Lower lobe of right lung (tissue), 2 donors: ENCODE results near the gene FBXL12. TPM values are rescaled to one million over a fixed set of nuclear protein-coding genes. Genes with fewer than 3 reads are reported as not detected.

Source experiments
- ATAC-seq, 2 donors: fragments of 200-7000 bp; cut with Tn5 transposase; one replicate each; pipeline ENCODE4 v1.9.1; 2020 to 2022; ENCODE audit warnings: mild to moderate bottlenecking in 2 of 2, moderate library complexity in 2 of 2
- DNase-seq: peaks from one replicate; pipeline ENCODE4 v3.0.0-alpha.2; 2020
- H3K27ac ChIP-seq: fragments of 200-600 bp; one replicate; pipeline ENCODE4 v1.8.0; 2022
- H3K27me3 ChIP-seq: fragments of 200-600 bp; one replicate; pipeline ENCODE4 v1.8.0; 2022; ENCODE audit warnings: low read depth
- H3K36me3 ChIP-seq: fragments of 200-600 bp; one replicate; pipeline ENCODE4 v1.8.0; 2022; ENCODE audit warnings: mild to moderate bottlenecking
- H3K4me1 ChIP-seq: fragments of 200-600 bp; one replicate; pipeline ENCODE4 v1.8.0; 2022
- H3K4me3 ChIP-seq: fragments of 200-600 bp; one replicate; pipeline ENCODE4 v1.8.0; 2022; ENCODE audit warnings: mild to moderate bottlenecking
- H3K9me3 ChIP-seq: fragments of 200-600 bp; one replicate; pipeline ENCODE4 v1.8.0; 2022
- intact Hi-C: fragments of 100-400 bp; cut with DNase I; formaldehyde crosslinking; loops from one replicate; pipeline ENCODE4 v1.11.0; 2022
- total RNA-seq: library from RNA; stranded (reverse); fragmentation: NEBNext Ultra II Directional; extraction: Animal tissue kit (Norgen Biotek cat#: 25700); gene quantifications from one replicate; pipeline ENCODE4 v1.2.1, GENCODE V29; 2021
- TF ChIP-seq, protein P1 (sequence below): fragments of 200-600 bp; IDR thresholded peaks from one replicate; pipeline ENCODE4 v1.8.0; 2022; ENCODE audit warnings: antibody characterized with exemption, mild to moderate bottlenecking
- donor health status: DM: no; HTN: yes; CAD: no; lungs with severe emphysema.

Gene FBXL12
- total RNA-seq, 1 donor from 2014 or later: 18.6 TPM

DNA sequence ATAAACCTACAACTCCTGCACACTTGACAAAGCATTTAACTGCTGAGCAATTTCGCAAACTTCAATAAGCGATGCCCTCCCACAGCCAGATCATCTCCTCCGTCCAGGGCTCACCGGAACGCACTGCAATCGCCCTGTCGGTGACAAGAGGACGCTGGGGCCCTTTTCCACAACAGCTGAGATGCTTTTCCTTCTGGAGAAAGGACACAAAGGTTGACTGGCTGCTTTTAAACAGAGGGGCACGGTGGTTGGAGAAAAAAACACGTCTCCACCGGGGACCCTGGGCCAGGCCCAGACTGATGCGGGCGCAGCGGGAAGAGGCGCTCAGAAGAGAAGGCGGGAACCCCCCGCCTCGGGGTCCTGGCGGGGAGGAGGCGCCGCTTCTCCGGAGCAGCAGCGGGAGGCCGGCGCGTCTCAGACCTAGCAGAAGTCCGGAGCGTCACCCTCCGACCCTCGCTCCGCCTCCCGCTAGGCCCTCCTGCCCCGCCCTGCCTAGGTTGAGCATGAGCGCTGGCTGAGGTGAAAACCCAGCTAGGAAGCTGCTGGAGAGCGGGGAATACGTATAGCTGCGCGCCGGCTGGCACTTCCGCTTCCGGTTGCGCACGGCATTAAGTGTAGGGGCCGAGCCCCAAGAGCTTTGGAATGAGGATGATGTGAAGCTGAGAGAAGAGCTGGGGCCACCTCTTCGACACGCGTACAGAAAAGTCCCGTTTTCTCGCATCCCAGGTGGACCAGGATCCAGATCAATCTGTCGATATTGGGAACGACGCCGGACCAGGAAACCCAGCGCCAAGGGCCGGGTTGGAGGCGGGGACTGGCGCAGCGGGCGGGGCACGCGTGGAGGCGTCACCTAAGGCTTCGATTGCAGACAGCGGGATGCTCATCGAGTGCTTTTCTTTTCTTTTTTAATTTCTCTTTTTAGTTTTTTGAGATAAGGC, 50.4 kb downstream of the FBXL12 start, which contains the start of gene ZNF846:
ZNF846 (minus strand) TSS at position 564 of the 938 bp plus-strand sequence. CDS start 3,788 bp downstream, outside the sequence.
- no peaks in the 10 kb centered on the region for H3K27me3 ChIP-seq
- peak within 1 kb of the TSS; percentile 86 for H3K4me3 ChIP-seq
- H3K36me3 ChIP-seq: no peaks in the 10 kb centered on the region
- intact Hi-C loops: no loop called here
- peak; percentile 96 for DNase-seq
- H3K9me3 ChIP-seq: no peaks in the 10 kb centered on the region
- peaks cover 18% of the 10 kb centered on the region for H3K4me1 ChIP-seq
- H3K27ac ChIP-seq: peak within 1 kb of the TSS; percentile 98
- TF ChIP-seq, protein P1, sequence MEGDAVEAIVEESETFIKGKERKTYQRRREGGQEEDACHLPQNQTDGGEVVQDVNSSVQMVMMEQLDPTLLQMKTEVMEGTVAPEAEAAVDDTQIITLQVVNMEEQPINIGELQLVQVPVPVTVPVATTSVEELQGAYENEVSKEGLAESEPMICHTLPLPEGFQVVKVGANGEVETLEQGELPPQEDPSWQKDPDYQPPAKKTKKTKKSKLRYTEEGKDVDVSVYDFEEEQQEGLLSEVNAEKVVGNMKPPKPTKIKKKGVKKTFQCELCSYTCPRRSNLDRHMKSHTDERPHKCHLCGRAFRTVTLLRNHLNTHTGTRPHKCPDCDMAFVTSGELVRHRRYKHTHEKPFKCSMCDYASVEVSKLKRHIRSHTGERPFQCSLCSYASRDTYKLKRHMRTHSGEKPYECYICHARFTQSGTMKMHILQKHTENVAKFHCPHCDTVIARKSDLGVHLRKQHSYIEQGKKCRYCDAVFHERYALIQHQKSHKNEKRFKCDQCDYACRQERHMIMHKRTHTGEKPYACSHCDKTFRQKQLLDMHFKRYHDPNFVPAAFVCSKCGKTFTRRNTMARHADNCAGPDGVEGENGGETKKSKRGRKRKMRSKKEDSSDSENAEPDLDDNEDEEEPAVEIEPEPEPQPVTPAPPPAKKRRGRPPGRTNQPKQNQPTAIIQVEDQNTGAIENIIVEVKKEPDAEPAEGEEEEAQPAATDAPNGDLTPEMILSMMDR: no peak
- peak; percentile 100 for ATAC-seq

Other genes with a start within 250 kb of the FBXL12 start
- gene ZNF121, start 234.6 kb downstream of the FBXL12 start, total RNA-seq: 23.2 TPM
- 38.7 TPM for gene ZNF561, start 197.8 kb downstream of the FBXL12 start, total RNA-seq
- 31.8 TPM for gene ZNF562, start 144.0 kb downstream of the FBXL12 start, total RNA-seq
- gene ZNF846, start 50.3 kb downstream of the FBXL12 start, total RNA-seq: 14.7 TPM
- 241 TPM for gene UBL5, start 8.8 kb upstream of the FBXL12 start, total RNA-seq
- 57.0 TPM for gene PIN1, start 16.2 kb upstream of the FBXL12 start, total RNA-seq
- gene OLFM2, start 117.4 kb upstream of the FBXL12 start, total RNA-seq: 8.5 TPM
- gene COL5A3, start 191.4 kb upstream of the FBXL12 start, total RNA-seq: 8.9 TPM
- not detected for gene RDH8, start 194.4 kb upstream of the FBXL12 start, total RNA-seq